Measurements from ENCODE around the gene ELP5. TPM values are rescaled to one million over a fixed set of nuclear protein-coding genes. Genes with fewer than 3 reads are reported as not detected.

Gene ELP5
- total and polyA plus RNA-seq, 5 donors = 37.9 to 100 (median 75.6) TPM

DNA sequence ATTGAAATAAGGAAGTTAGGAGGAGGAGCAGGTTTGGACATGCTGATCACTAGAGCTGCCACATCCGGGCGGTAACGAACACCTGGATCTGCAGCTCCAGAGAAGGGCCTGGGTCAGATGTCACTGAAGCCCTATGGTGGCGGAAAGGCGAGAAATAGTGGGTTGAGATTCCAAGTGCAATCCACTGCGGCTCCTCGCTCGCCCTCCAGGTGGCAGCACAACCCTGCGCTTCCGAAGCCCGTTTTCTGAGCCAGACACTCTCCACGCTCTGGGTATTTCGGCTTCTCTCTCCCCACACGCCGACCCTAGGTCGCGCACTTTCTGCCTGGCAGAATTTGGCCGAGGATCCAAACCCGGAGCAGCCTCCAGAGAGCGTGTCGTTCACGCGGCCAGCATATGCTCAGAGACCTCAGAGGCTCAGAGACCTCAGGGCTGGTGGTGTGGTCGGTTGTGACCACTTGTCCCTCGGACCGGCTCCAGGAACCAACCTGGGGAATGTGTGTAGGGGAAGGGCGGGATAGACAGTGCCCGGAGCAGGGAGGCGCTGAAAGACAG, 28.6 kb downstream of the ELP5 start:
- ATAC-seq (peak; percentile 73 to 77), DNase-seq (peak; percentile 83 to 92 (median 92))
- under 1% methylated on average over 29 of the region's 29 CpGs for WGBS
- intact Hi-C loops (cut with DNase I) = loop anchor here in 3 of 4 donors (1.0 to 10.0 kb wide), 3 partner anchors 16 to 64 kb away; no protein-coding TSS in a partner anchor
- Histone ChIP-seq H3K27me3 (ENCODE audit: control insufficient read depth, insufficient read depth) (no peaks in the 10 kb centered on the region), H3K4me1 (ENCODE audit: control insufficient read depth, insufficient read depth, low read length) (no peaks in the 10 kb centered on the region), H3K27ac (ENCODE audit: low read length) (peak overlapping the region; percentile 92), H3K4me3 (ENCODE audit: low read length) (peak overlapping the region; percentile 37), H3K9me3 (ENCODE audit: control insufficient read depth, low read length) (no peaks in the 10 kb centered on the region)

DNA sequence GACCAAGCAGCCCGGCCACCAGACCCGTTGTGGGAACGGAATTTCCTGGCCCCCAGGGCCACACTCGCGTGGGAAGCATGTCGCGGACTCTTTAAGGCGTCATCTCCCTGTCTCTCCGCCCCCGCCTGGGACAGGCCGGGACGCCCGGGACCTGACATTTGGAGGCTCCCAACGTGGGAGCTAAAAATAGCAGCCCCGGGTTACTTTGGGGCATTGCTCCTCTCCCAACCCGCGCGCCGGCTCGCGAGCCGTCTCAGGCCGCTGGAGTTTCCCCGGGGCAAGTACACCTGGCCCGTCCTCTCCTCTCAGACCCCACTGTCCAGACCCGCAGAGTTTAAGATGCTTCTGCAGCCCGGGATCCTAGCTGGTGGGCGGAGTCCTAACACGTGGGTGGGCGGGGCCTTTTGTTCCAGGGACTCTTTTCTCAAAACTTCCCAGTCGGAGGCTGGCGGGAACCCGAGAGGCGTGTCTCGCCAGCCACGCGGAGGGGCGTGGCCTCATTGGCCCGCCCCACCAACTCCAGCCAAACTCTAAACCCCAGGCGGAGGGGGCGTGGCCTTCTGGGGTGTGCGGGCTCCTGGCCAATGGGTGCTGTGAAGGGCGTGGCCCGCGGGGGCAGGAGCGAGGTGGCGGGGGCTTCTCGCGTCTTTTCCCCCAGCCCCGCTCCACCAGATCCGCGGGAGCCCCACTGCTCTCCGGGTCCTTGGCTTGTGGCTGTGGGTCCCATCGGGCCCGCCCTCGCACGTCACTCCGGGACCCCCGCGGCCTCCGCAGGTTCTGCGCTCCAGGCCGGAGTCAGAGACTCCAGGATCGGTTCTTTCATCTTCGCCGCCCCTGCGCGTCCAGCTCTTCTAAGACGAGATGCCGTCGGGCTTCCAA, 29.3 kb downstream of the ELP5 start, which contains the start of gene SLC2A4:
SLC2A4 (plus strand) TSS at position 645 of the 879 bp plus-strand sequence; CDS start at position 862, 217 bp downstream.
- Histone ChIP-seq H3K9me3 (ENCODE audit: control insufficient read depth, low read length) (no peaks in the 10 kb centered on the region), H3K27me3 (ENCODE audit: control insufficient read depth, insufficient read depth) (no peaks in the 10 kb centered on the region), H3K4me1 (ENCODE audit: control insufficient read depth, insufficient read depth, low read length) (no peaks in the 10 kb centered on the region), H3K4me3 (ENCODE audit: low read length) (peak within 1 kb of the TSS; percentile 47), H3K27ac (ENCODE audit: low read length) (peak within 1 kb of the TSS; percentile 93)
- WGBS = under 1% methylated on average over 71 of the region's 71 CpGs
- intact Hi-C loops (cut with DNase I) = loop anchor here in 3 of 4 donors (2.0 to 10.0 kb wide), 2 partner anchors 15 to 63 kb away; no protein-coding TSS in a partner anchor
- ATAC-seq (peak; percentile 85 to 88), DNase-seq (peak; percentile 95 to 98 (median 98))

DNA sequence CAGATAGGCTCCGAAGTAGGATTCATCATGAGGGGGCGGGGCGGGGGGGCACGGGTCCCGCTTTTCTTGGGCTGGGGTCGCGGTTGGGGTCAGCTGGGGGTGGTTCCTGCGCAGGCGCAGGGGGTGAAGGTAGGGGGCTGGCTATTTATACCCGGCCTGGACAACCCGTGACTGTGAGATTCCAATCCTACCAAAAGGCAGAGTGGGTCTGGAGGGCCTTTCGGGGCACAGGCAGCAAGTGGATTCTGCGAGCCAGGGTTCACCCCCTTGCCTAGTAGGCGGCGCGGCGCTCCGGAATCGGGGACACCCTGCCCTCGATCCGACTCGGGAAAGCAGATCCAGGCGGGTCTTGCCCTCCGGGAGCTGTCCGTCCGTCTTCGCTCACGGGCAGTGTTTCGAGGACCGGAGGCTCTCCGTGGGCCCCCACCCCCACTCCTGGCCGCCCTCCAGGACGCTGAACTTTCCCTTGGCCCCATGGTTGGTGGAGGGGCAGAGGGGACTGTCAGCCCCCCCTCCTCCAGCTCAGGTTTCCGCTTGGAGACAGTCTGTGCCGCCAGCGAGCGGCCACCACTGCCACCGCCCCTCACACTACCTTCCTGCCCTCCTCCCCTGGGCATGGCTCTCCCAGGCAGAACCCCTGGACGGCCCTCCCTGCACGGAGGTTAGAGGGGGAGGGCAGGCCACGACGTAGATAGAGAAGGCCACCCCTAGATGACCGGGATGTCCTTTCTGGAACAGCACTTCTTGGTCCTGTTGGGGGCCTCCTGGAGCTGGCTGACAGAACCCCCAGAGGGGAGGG, 30.1 kb downstream of the ELP5 start:
- Histone ChIP-seq H3K4me1 (ENCODE audit: control insufficient read depth, insufficient read depth, low read length) (no peaks in the 10 kb centered on the region), H3K27me3 (ENCODE audit: control insufficient read depth, insufficient read depth) (no peaks in the 10 kb centered on the region), H3K9me3 (ENCODE audit: control insufficient read depth, low read length) (no peaks in the 10 kb centered on the region), H3K4me3 (ENCODE audit: low read length) (peak overlapping the region; percentile 47), H3K27ac (ENCODE audit: low read length) (peak overlapping the region; percentile 93)
- DNase-seq (peak; percentile 71 to 92 (median 87)), ATAC-seq (peak; percentile 43 to 67)
- WGBS = 3% methylated on average over 43 of the region's 43 CpGs
- intact Hi-C loops (cut with DNase I) = loop anchor here in 3 of 4 donors (2.0 to 10.0 kb wide), 2 partner anchors 15 to 63 kb away; no protein-coding TSS in a partner anchor

DNA sequence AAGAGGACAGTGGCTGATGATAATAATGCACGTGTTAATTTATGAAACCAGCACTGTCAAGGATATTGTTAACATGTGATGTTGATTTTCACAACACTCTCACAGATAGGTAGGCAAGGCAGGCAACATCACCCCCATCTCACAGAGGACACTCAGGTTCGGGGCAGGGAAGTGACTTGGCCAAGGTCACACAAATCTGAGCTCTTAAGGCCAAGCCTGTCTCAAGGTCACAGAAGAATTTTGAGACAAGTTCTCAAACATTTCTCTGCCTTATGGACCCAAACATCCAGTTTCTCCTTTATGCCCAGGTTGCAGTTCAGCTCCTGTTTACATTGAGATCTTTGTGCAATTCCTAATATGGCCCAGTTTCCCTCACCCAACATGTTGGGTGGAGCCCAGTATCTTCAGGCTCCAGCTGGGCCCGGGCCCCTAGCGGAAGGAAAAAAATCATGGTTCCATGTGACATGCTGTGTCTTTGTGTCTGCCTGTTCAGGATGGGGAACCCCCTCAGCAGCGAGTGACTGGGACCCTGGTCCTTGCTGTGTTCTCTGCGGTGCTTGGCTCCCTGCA, 30.8 kb downstream of the ELP5 start:
- H3K27ac ChIP-seq (ENCODE audit: low read length) = peak overlapping the region; percentile 93
- ATAC-seq (no peak), DNase-seq (no peak)
- intact Hi-C loops (cut with DNase I) = loop anchor here in 1 of 4 donors (10.0 kb wide), 1 partner anchor 62 kb away; no protein-coding TSS in a partner anchor
- H3K9me3 ChIP-seq (ENCODE audit: control insufficient read depth, low read length) = no peaks in the 10 kb centered on the region
- H3K27me3 ChIP-seq (ENCODE audit: control insufficient read depth, insufficient read depth) = no peaks in the 10 kb centered on the region
- H3K4me1 ChIP-seq (ENCODE audit: control insufficient read depth, insufficient read depth, low read length) = no peaks in the 10 kb centered on the region
- WGBS = 49% methylated on average over 6 of the region's 6 CpGs
- H3K4me3 ChIP-seq (ENCODE audit: low read length) = peak overlapping the region; percentile 47

DNA sequence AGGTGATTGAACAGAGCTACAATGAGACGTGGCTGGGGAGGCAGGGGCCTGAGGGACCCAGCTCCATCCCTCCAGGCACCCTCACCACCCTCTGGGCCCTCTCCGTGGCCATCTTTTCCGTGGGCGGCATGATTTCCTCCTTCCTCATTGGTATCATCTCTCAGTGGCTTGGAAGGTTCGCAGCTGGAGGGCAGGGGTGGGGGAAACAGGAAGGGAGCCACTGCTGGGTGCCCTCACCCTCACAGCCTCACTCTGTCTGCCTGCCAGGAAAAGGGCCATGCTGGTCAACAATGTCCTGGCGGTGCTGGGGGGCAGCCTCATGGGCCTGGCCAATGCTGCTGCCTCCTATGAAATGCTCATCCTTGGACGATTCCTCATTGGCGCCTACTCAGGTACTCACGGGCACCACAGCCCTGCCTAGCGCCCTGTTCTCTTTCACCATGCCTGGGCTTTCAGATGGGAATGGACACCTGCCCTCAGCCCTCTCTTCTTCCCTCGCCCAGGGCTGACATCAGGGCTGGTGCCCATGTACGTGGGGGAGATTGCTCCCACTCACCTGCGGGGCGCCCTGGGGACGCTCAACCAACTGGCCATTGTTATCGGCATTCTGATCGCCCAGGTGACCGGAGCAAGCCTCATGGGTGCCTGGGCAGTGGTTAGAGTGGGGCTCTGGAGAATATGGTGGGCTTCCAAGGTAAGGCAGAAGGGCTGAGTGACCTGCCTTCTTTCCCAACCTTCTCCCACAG, 31.6 kb downstream of the ELP5 start:
- no peaks in the 10 kb centered on the region for H3K4me1 ChIP-seq (ENCODE audit: control insufficient read depth, insufficient read depth, low read length)
- intact Hi-C loops (cut with DNase I) = loop anchor here in 1 of 4 donors (10.0 kb wide), 1 partner anchor 61 kb away; no protein-coding TSS in a partner anchor
- H3K9me3 ChIP-seq (ENCODE audit: control insufficient read depth, low read length) = no peaks in the 10 kb centered on the region
- WGBS = 80% methylated on average over 18 of the region's 18 CpGs
- ATAC-seq (no peak), DNase-seq (no peak)
- peak overlapping the region; percentile 93 for H3K27ac ChIP-seq (ENCODE audit: low read length)
- peak overlapping the region; percentile 47 for H3K4me3 ChIP-seq (ENCODE audit: low read length)
- H3K27me3 ChIP-seq (ENCODE audit: control insufficient read depth, insufficient read depth) = no peaks in the 10 kb centered on the region

DNA sequence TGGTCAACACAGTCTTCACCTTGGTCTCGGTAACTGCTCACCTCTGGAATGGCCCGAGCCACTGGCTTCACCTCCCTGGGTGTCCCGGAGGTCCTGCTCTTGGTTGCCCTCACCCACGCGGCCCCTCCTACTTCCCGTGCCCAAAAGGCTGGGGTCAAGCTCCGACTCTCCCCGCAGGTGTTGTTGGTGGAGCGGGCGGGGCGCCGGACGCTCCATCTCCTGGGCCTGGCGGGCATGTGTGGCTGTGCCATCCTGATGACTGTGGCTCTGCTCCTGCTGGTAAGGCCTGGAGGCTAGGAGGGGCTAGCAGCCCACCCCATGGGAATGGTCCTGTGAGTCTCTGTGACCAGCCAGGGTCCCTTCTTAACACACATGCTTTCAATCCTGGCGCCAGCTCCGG, 32.9 kb downstream of the ELP5 start:
- Histone ChIP-seq H3K4me1 (ENCODE audit: control insufficient read depth, insufficient read depth, low read length) (no peaks in the 10 kb centered on the region), H3K27ac (ENCODE audit: low read length) (no peak overlapping the region), H3K9me3 (ENCODE audit: control insufficient read depth, low read length) (no peaks in the 10 kb centered on the region), H3K27me3 (ENCODE audit: control insufficient read depth, insufficient read depth) (no peaks in the 10 kb centered on the region), H3K4me3 (ENCODE audit: low read length) (no peak overlapping the region)
- DNase-seq (peak in 1 of 3 donors; percentile 63), ATAC-seq (no peak)
- 91% methylated on average over 16 of the region's 16 CpGs for WGBS
- intact Hi-C loops (cut with DNase I) = loop anchor here in 1 of 4 donors (10.0 kb wide), 1 partner anchor 60 kb away; no protein-coding TSS in a partner anchor

DNA sequence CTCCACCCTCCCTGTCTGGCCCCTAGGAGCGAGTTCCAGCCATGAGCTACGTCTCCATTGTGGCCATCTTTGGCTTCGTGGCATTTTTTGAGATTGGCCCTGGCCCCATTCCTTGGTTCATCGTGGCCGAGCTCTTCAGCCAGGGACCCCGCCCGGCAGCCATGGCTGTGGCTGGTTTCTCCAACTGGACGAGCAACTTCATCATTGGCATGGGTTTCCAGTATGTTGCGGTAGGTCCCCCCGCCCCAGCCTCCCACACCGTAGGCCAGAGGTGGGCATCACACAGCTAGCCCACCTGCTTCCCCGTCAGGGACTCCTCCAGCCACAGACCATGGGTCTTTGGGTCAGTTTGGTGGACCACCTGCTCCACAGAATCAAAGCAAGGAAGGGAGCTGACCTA, 33.7 kb downstream of the ELP5 start:
- Histone ChIP-seq H3K27me3 (ENCODE audit: control insufficient read depth, insufficient read depth) (no peaks in the 10 kb centered on the region), H3K4me3 (ENCODE audit: low read length) (no peak overlapping the region), H3K9me3 (ENCODE audit: control insufficient read depth, low read length) (no peaks in the 10 kb centered on the region), H3K4me1 (ENCODE audit: control insufficient read depth, insufficient read depth, low read length) (no peaks in the 10 kb centered on the region), H3K27ac (ENCODE audit: low read length) (no peak overlapping the region)
- no peak for DNase-seq
- intact Hi-C loops (cut with DNase I) = loop anchor here in 1 of 4 donors (10.0 kb wide), 1 partner anchor 59 kb away; no protein-coding TSS in a partner anchor
- no peak for ATAC-seq
- 82% methylated on average over 12 of the region's 12 CpGs for WGBS

DNA sequence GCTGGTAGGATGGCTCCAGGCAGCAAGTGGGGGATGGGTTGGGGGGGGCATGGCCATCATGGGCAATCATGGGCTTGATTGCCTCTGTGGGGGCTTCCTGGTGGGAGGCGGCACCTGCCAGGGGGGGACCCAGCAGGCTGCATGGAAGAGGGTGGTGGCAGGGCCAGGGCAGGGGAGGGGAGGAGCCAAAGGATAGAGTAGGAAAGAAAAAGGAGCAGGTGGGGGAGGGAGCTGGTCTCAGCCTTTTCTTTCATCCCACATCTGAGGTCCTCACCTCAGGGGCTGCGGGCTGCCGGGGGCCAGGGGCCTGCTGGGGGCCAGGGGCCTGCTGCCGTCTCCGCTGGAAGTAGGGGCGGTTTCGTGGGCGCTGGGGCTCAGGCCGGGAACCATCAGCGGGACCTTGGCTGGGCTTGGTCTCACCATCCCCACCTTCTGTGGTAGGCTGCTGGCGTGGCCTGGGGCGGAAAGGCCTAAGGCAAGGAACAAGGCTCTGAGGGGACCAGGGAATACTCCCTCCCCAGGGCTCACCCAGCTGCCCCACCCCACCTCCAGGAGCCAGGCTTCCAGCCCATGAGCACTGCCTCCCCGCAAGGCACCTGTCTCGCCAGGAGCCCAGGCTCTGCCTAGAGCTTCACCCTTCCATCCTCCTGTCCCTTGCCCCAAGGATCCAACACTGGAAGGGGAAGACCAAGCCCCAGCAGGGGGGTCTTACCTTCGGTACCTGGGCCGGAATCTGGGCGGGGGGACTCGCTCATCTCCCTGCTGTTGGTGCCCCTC, 37.4 kb downstream of the ELP5 start:
- Histone ChIP-seq H3K27ac (ENCODE audit: low read length) (no peak overlapping the region), H3K4me3 (ENCODE audit: low read length) (no peak overlapping the region), H3K9me3 (ENCODE audit: control insufficient read depth, low read length) (no peaks in the 10 kb centered on the region), H3K4me1 (ENCODE audit: control insufficient read depth, insufficient read depth, low read length) (peaks cover 4% of the 10 kb centered on the region), H3K27me3 (ENCODE audit: control insufficient read depth, insufficient read depth) (no peaks in the 10 kb centered on the region)
- 78% methylated on average over 18 of the region's 18 CpGs for WGBS
- intact Hi-C loops (cut with DNase I) = loop anchor here in 2 of 4 donors (10.0 kb wide), 1 partner anchor 55 kb away; no protein-coding TSS in a partner anchor
- ATAC-seq (peak; percentile 16 to 18), DNase-seq (peak in 1 of 3 donors; percentile 64)

DNA sequence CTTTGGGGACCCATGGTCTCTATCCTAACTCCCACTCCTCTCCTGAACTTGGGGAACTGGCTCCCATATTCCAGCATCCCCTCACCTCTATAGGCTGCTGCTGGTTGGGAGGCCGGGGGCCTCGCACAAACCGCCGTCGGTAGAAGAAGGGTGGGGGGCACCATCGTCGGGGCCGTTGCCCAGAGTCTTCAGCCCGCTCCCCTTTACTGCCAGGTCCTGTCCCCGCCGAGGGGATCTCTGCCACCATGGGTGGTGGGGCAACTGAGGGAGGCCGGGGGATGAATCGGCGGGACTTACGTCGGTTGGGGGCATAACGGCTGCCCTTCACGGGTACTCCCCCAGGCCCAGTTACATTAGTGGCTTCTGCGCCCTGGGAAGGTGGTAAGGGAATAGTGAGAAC, 38.2 kb downstream of the ELP5 start:
- peaks cover 4% of the 10 kb centered on the region for H3K4me1 ChIP-seq (ENCODE audit: control insufficient read depth, insufficient read depth, low read length)
- DNase-seq (no peak), ATAC-seq (peak in 1 of 2 donors; percentile 1)
- no peak overlapping the region for H3K4me3 ChIP-seq (ENCODE audit: low read length)
- H3K9me3 ChIP-seq (ENCODE audit: control insufficient read depth, low read length) = no peaks in the 10 kb centered on the region
- H3K27me3 ChIP-seq (ENCODE audit: control insufficient read depth, insufficient read depth) = no peaks in the 10 kb centered on the region
- H3K27ac ChIP-seq (ENCODE audit: low read length) = no peak overlapping the region
- intact Hi-C loops (cut with DNase I) = loop anchor here in 1 of 4 donors (10.0 kb wide), 1 partner anchor 55 kb away; no protein-coding TSS in a partner anchor
- 86% methylated on average over 19 of the region's 19 CpGs for WGBS

All from right cardiac atrium (tissue), 5 donors.